ENCODE results near the gene SSBP2.

The SSBP2 gene

DNA sequence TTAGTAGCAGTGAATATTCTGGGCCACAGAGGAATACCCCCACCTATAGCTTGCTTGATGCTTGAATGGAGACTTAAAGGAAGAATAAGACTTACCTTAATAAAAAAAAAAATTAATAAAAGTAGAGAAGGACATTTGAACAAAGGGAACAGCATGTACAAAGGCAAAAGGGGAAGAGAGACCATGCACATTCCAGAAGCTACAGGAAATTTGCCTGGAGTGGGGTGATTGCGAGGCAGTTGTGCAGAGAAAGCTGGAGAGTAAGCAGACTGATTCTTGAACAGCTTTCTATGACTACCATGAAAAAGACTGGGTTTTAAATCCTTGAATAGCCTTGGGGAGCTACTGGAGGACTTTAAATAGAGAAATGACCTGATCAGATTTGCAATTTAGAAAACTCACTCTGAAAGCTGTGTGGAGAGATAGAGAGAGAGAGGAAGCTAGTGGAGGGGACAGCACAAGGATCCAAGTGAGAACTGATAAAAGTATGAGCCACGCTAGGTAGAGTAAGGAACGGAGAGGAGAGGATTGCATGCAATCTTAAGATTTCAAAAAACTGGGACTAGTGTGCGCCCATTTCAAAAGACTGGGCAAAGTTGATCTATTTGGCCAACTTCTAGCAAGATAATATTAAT, 12.5 kb upstream of the SSBP2 start:
- no peak for DNase-seq

DNA sequence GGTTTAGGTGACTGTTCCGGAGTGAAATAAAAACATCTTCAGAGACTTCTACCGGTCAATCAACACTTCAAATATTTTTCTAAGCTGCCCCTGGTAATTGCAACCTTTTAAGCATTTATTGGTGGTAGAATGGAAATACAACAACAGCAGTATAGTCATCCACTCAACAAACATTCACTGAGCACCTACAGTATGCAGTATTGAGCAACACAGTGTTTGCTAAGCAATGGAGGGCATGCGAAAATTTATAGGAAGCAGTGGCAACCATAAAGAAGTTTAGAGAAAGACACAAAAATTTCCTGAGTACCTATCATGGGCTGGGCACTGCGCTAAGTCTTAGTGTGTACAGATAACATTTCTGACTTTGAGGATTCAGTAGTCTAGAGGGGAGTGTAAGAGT, 12.0 kb upstream of the SSBP2 start:
- no peak for DNase-seq

DNA sequence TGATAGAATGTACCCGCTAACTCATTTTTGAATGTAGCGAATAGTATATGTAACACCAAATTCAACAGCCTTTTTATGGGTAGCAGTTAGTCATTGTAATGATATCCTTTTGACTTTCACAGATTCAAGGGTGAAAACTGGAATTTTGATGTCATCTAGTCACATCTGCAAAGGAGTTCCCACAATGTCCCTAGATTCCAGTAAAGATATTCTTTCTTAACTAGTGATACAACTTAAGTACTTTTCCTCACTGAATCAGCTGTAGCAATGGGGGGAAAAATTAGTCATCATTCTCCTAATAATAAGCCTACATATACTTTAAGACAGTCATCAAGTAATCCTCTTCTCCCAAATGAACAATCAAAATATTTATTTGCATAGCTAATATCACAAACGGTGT, 11.5 kb upstream of the SSBP2 start:
- DNase-seq, result no peak

DNA sequence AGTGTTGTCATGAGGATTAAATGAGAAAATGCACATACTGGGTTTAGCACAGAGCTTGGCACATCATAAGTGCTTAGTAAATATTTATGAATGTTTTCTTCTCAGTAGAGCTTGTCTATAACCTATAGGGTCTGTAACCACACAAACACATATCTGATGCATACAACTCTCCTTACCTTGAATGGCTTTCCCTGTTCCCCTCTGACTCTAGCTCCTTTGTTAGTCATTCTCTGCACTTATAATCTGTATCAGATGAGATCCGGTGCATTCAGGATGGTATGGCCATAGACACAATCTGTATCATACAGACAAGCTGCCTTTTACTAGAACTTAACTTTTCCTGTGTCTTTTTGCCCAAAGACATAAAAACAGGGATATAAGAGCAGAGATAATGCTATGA, 11.1 kb upstream of the SSBP2 start:
- no peak for DNase-seq

DNA sequence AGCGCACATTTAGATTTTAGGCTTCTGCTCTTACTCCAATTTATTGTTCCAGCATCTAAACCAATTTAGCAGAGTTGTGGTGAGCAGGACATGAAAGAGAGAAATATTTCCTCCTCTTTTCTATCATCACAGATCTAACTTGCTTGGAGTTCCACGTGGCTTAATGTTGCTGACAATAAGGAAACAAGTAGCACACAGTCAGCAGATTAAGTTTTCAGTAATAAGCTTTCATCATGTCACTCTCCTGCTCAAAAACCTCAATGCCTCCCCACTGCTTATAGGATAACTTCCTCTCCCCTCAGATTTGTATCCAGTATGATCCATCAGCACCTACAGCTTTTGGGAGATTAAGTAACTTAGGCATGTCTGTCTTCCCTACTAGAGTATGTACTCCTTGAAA, 10.4 kb upstream of the SSBP2 start:
- DNase-seq, result no peak

DNA sequence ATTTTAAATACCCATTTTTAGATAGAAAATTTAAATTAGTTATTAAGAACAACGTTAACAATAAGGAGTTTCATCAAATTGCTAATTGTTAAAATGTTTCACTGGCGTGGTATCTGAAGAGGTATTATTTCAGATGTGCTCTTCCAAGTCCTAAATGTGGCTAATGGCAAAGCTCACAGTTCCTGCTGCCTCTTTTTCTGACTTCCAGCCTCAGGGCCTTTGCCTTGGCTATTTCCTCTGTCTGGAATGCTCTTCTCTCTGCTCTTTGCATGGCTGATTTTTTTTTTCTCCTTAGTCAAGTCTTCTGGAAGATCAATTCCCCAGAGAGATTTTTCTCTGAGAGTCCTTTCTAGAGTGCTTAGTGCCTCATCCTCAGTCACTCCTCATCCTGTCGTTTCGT, 9.6 kb upstream of the SSBP2 start:
- DNase-seq, result no peak

DNA sequence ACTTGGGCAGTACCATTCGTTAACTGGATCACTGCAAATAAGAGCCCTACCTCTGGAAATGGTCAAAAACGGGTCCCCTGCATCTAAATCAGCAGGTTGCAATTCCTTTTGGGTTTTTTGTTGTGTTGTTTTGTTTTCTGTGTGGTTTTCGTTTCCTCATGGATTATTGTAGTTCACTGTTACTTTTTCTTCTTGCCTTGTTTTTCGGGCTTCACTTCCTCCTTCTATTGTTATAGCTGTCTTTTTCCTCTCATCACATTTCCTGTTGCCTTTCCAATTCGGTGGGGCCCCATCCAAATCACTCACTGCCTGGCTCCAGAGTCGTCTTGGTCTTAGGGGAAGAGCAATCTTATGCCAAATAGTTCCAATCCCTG, 8.7 kb upstream of the SSBP2 start:
- no peak for DNase-seq

DNA sequence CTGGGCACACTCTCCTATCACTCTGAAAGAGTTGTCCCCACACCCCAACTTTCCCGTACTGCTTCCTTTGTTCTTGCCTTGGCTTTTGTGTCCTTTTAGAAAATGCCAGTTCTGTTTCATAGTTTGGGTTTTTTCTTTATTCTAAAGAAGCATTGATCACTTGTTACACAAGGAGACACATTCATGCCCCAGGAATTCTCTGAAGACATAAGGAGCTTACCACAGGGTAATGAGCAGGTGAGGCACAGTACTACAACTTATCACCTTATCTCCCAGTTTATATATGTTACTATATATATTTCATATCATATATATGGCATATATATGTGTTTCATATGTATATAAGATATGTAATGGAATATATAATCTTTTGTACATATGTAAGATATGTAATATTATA, 6.5 kb upstream of the SSBP2 start:
- DNase-seq, result no peak

DNA sequence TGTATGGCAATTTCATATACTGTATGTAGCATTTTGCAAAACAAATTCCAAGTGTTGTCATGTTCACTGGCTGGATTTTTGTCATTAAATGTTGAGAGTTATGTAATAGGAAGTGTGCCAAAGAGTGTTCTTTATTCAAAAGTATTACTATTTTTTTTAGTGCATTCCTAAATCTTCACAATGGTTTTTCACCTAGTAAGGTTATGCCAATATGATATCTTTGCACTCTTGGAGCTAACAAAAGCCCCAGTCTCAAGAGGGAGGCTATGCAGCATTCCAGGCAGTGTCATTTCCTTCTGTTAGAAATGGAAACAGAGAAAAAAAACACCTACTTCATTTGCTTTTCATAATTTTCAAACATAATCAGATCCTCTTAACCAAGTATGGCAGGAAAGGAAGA, 5.1 kb upstream of the SSBP2 start:
- no peak for DNase-seq

DNA sequence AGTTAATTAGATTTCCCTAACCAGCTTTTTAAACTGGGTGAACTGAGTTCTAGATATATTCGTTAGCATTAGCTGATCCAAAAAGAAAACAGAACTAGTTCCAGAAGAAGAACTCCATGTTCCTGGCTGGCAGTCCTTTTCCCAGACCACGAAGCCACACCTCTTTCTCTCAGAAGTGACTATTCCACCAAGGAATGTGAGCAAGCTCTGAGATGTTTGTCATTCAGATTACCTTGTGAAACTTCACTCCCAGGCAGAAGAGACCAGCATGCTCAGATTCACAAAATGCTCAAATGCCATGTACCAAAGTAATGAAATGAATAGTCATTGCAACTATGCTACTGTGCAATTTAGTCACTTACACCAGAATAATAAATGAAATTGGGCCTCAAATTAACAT, 4.4 kb upstream of the SSBP2 start:
- no peak for DNase-seq

DNA sequence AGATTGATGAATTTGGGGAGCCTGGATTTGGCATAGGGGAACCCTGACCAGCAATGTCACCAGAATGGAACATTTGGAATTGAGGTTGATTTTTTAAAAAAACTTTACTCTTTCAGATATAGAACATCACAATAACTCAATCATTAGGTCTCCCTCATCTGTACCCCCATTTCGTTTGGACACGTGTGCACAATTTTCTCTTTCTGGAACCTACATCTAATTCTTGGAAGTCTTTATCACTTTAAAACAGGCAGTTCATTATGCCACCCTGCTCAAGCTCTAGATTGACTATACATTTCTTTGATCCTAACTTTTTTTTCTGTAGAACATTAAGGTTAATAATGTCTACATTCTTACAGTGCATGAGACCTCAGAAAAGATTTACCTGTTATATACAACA, 3.7 kb upstream of the SSBP2 start:
- DNase-seq, result no peak

DNA sequence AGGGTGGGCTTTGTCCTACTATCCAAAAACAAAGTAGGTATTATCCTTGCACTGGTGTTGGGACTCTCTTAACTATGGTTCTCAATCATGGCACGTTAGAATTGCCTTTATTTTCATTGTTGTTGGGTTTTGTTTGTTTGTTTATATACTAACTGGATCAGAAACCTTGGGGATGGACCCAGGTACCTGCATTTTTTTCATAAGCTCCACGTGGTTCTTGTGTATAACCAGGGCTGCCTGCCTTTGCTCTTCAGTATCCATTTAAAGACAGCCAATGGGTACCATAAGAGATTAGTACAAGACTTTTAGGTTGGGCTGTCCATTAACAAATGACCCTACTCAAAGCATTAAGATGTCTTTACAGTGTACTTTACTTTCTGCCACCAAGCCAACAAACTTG, 2.5 kb upstream of the SSBP2 start:
- no peak for DNase-seq

DNA sequence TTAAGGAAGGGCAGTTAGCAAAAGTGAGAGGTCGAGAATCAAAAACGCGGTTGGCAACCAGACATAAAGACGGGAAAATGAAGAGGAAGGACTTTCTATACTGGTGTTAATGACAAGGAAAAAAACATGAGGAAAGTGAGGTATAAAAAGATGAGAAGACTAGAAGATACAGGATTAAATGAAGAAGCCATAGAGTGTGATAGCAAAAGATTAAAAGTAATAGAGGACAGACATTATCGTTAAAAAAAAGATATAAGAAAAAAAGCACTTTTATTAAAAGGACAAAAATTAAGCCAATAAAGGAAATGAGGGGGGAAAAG, 1.7 kb upstream of the SSBP2 start:
- no peak for DNase-seq

DNA sequence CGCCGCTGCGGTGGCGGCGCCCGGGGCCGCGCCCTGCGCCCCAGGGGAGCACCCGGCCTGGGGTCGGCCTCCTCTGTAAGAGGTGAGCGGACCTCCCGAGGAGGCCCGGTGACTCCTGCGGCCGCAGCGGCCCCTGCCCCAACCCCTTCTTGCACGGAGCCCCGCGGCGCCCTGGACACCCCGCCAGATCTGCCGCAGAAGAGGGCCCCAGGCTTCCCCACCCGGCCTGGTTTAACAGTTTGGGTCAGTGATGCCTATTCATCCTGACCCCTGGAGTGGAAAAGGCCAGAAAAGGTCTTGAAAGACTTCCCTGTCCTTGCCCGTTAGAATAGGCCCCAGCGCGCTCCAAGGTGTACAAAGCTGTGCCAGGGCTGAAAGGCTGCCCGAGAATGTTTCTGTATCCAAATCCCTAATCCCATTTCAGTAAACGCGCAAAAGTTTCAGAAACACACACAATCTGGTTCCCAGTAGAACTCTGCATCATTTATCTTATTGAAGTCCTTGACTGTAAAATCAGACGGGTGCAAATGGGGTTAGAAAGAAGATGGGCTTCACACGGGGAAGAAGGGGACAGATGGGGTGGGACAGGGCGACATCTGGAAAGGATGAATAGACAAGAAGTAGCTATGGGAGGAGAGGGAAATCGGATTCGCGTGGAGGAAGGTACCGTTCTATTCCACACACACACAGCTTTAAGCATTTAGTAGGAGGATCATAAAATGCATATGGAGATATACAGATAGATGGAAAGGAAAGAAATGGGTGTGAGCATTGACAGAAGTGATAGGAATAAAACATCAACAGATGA, 1.1 kb upstream of the SSBP2 start:
- peak; percentile 33 for DNase-seq

DNA sequence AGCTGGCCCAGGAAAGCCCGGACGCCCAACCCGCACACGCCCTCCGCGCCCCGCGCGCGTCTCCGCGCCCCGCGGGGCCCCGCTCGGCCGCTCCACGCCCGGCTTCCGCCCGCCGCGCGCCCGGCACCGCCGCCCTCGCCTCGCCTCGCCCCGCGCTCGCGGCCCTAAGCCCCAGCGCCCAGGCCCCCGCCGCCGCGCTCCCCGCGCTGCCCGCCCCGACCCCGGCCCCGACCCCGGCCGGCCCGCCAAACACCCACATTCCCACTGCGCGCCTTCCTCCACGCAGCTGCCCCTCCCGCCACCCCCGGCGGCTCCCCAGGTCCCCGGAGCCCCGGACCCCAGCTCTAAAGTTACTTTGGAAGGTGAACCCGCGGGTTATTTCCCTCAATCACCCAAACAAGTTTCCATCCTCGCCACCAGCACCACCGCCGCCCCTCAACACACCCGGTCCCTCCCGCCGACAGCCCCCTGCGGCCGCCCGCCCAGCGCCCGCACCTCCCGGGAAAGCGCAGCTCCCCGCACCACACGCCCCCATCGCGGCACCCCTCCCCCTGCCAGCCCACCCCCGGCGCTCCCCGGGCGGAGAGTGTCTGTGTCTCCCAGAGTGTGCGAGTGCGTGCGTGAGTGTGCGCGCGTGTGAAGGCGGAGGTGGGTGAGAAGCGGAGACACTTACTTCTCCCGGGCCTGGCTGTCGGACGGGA, 439 bp downstream of the SSBP2 start:
- DNase-seq, result no peak

DNA sequence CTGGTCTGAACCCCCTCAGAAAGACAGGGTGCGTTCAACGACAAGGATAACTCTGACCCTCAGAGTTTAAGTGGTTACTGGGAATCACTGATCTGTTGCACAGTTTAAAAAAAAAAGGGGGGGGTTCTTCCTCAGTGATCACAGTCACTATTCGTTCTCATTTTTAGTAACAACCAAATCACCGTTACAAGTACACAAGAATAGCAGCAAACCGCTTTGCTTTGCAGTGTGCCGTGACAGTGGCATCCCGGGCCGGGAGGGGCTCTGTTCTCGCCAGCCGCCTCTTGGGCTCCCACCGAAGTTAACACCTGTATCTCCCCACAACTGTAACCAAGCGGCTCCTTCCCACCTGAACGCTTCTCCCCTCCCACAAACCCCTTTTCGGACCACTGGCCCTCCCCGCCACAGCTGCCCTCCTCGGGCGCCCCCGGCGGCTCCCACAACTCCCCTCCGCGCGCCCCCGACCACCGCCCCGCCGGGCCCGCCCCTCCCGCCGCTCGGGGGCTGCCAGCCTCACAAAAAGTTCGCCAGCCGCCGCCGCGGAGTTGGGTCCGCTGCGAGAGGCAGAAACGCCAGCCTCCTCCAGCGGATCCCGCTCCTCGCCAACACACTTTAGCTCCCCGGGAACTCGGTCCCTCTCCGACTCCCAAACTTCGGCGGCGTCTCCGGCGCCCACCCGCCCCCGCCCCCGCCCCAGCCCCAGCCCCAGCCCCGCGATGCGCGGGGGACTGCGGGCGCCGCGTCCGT, 1.2 kb downstream of the SSBP2 start:
- no peak for DNase-seq

DNA sequence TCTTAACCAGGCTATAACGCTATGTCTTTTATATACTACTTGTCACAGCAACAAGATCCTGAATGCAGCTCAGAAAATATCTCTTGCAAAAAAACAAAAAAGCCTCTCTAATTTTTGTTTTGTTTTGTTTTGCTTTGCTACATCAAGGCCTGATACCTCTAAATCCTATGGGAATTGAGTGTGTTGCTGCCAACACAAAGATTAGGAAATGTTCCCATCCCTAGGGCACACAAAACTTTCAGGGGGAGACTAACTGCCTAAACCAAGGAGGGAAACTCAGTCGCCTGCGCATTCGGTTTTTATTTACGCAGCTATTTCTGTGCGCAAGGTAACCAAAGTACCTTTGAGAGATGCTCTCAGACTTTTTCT, 1.7 kb downstream of the SSBP2 start:
- no peak for DNase-seq

DNA sequence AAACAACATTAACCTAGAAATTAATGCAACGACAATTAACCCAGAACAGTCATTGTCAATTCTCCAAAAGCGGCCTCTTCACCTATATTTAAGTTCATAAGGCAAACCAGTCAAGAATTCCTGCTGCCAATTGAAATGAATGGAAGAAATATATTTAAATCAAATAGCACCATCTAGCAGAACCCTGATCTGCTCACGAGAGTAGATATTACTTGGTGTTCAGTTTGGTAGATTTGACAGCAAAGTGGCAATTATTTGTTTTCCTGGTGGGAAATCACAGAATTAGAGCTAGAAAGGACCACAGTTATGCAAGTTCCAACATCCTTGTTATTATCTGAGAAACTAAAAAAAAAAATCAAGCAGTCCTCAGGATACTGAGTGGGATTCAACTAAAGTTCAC, 2.3 kb downstream of the SSBP2 start:
- DNase-seq, result no peak

DNA sequence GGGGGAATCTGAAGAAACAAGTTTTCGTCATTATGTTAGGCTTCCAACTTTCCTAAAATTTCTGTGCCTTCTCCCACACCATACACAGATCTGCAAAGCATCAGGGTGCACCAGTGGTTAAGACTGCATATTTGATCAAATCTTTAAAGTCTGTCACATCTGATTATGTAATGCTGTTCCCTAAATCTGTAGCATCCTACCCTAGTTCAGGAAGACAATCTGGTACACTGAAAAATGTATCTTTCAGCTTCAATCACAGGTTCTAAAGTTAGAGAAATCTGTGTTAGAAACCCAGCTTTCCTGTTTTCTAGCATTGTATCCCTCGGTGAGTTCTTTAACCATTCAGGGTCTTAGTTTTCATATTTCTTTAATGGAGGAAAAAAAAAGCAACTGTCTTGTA, 3.9 kb downstream of the SSBP2 start:
- no peak for DNase-seq

DNA sequence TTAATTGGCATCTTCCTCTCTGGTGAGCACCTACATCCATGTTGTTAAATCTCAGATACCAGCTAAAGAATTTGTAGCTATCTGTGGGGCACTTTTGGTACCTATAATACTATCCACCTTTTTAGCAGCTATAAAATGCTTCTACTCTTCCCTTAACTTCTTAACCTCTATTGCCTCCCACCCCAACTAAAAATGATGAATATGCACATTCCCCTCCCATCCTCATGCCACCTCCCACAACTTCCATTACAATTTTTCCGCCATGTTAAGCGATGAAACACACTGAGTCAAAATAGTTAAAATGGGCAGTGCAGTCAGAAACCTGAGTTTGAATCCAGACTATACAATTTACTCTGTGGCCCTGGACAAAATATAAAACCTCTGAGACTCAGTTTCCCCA, 10.1 kb downstream of the SSBP2 start:
- no peak for DNase-seq

DNA sequence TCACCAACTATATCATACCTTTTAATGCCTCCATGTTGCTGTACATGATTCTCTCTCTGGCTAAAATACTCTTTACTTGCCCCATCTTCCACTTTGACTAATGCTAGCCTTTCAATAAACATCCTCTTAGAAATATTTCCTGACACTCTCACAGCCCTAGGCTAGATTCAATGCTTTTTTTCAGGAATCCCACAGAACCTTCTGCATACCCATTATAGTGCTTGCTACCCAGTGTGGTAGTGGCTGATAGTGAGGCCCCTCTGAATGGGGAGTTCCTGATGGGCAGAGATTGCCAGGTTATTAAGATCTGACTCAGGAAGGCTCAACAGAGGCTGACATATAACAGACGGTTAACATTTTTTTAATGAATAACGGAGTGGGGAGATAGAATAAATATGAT, 11.6 kb downstream of the SSBP2 start:
- DNase-seq, result no peak

DNA sequence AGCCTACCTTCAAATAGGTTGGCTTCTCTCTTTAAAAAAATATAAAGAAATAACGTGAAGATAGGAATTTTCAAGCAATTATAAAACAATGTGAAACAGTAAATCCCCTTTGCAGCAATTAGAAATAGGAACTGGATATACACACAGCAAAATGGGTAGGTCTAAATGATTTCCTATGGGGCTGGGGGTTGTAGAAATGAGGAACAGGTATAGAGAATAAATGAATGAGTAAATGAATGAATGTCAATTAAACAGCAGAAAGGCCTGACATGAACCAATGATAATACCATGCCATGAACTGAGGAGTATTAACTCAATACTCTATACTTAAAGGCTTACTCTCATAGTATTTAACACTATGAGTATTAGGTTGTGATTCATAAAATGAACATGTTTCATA, 21.6 kb downstream of the SSBP2 start:
- no peak for DNase-seq

DNA sequence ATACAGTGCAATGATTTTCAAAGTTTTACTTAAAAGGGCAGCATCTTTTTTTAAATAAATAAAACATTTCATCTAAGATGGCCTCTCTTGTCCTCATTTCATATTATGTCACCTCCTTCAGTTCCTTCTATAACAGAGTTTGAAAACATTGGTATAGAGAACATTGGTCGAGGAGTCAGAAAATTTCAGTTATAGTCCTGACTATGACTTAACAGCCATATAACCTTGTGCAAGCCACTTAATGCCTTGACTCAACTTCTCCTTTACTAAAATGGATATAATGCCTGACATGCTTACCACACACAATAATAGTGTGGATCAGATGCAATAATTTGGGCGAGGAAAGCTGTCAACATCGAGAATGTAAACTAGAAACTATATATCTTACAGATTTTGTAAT, 22.6 kb downstream of the SSBP2 start:
- DNase-seq, result no peak

DNA sequence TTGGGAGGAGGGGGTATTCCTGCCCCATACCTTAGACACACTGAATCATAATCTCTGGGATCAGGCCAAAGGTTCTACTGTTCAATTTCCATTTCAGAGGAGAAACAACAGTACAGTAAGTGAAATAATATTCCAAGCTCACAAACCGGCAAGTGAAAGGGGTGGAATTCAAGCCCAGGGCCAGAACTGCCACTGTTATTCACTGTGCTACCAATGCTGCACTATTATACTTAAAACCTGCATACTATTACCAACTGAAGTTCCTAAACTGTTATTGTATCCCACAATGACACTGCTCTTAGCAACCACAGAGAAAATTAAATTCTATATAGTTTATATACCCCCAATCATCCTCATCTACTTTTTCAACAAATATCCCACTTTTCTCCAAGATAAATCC, 24.6 kb downstream of the SSBP2 start:
- DNase-seq, result no peak
